ENCODE results near the gene FLT3.
A peak's percentile ranks its signal among the peaks of the same experiment; 100 is the strongest.

Gene FLT3

GRCh38 chr13:27953676-27954405 is 146.5 kb downstream of the FLT3 start:
- peak overlapping the region; percentile 51 for H3K4me3 ChIP-seq (ENCODE audit: low read depth, low read length)
- peak; percentile 92 for TF ChIP-seq CTCF (IDR thresholded peaks at IDR 0.05; ENCODE audit: low read depth, low read length, missing control alignments)
- DNase-seq (ENCODE audit: low read depth): peak; percentile 12
